K562 (cell line): ENCODE results near the gene RAB6A. TPM values are rescaled to one million over a fixed set of nuclear protein-coding genes. Genes with fewer than 3 reads are reported as not detected.

Experiments
- ATAC-seq: fragments of 200-7000 bp; cut with Tn5 transposase; 3 replicates; pipeline ENCODE4 v1.9.1; 2020; ENCODE audit warnings: moderate library complexity
- BruUV-seq: library from RNA; stranded (reverse); fragments of 400-500 nt; replicated peaks from 2 replicates; lab custom pipeline; 2021; lab: Mats Ljungman, UMichigan
- CTCF ChIA-PET: fragments of 300-600 bp; formaldehyde crosslinking; extraction: SDS; loops from one replicate; lab custom pipeline; 2021; ENCODE audit warnings: low intra/inter-chr PET ratio; lab: Yijun Ruan, JAX
- POLR2A ChIA-PET: fragments of 300-600, 350-650 bp; sonication (Branson Sonifier 250); formaldehyde crosslinking; extraction: SDS; loops from one replicate; lab custom pipeline; 2021; ENCODE audit warnings: antibody characterized with exemption, inconsistent platforms; lab: Yijun Ruan, JAX
- DNase-seq, 4 experiments: peaks; one replicate each; pipeline versions ENCODE4 v3.0.0 to v3.0.0-alpha.2; 2011 to 2018; ENCODE audit warnings: low spot score in 3 of 4, mixed read lengths in 3 of 4; ENCODE audit errors: extremely low read depth in 1 of 4
- FAIRE-seq: peaks from 2 replicates; lab custom pipeline; 2011; peaks lifted over from hg19 to GRCh38; lab: Jason Lieb, UNC
- H2AFZ ChIP-seq: 2 replicates; pipeline ENCODE4 v1.6.0; 2011; ENCODE audit warnings: low read depth, low read length, control low read depth, inconsistent platforms
- H3K27ac ChIP-seq: fragments of 200-600 bp; 3 replicates; pipeline ENCODE4 v1.8.0; 2011; ENCODE audit warnings: low read depth, mild to moderate bottlenecking, control low read depth, inconsistent platforms, low read length, moderate library complexity, mixed read lengths; ENCODE audit errors: extremely low read depth
- H3K27me3 ChIP-seq, 2 experiments: fragments of 300-600 bp in 1 of 2; 2 replicates in 1 of 2; 3 replicates in 1 of 2; pipeline versions ENCODE4 v1.6.0 to v1.8.0; 2011; ENCODE audit warnings: inconsistent platforms in 2 of 2, low read length in 2 of 2, mild to moderate bottlenecking in 1 of 2, mixed read lengths in 1 of 2, moderate library complexity in 1 of 2; ENCODE audit not compliant: control insufficient read depth in 2 of 2, insufficient read depth in 2 of 2
- H3K36me3 ChIP-seq: fragments of 300-600 bp; 3 replicates; pipeline ENCODE4 v1.8.0; 2011; ENCODE audit warnings: mild to moderate bottlenecking, low read length, inconsistent platforms; ENCODE audit not compliant: control insufficient read depth, insufficient read depth
- H3K4me1 ChIP-seq, 2 experiments: fragments of 200-600 bp in 1 of 2; replicated peaks in 1 of 2; 2 replicates in 1 of 2; 3 replicates in 1 of 2; pipeline versions ENCODE4 v1.5.1 to v1.8.0; 2011; ENCODE audit warnings: inconsistent platforms in 2 of 2, low read length in 2 of 2, mild to moderate bottlenecking in 1 of 2, mixed read lengths in 1 of 2, moderate library complexity in 1 of 2; ENCODE audit not compliant: control insufficient read depth in 2 of 2, insufficient read depth in 2 of 2
- H3K4me2 ChIP-seq: 2 replicates; pipeline ENCODE4 v1.6.1; 2011; ENCODE audit warnings: low read length, control low read depth, inconsistent platforms, mixed read lengths; ENCODE audit not compliant: insufficient read depth
- H3K4me3 ChIP-seq: fragments of 200-600 bp; sonication (generic), shearing (Covaris generic); 2 replicates; pipeline ENCODE4 v1.5.1; 2016; ENCODE audit warnings: control low read depth, inconsistent platforms
- H3K79me2 ChIP-seq: fragments of 200-600 bp; 3 replicates; pipeline ENCODE4 v1.8.0; 2011; ENCODE audit warnings: low read length, inconsistent platforms; ENCODE audit not compliant: control insufficient read depth, insufficient read depth
- H3K9ac ChIP-seq, 2 experiments: 2 replicates each; pipeline versions ENCODE4 v1.6.0 to v1.6.1; 2011; ENCODE audit warnings: low read depth in 2 of 2, low read length in 2 of 2, control low read depth in 1 of 2, inconsistent platforms in 1 of 2, mild to moderate bottlenecking in 1 of 2, mixed read lengths in 1 of 2; ENCODE audit not compliant: insufficient read depth in 1 of 2
- H3K9me1 ChIP-seq: one replicate; pipeline ENCODE4 v1.6.0; 2011; ENCODE audit warnings: inconsistent platforms, mild to moderate bottlenecking, low read length, moderate library complexity; ENCODE audit not compliant: control insufficient read depth, insufficient read depth
- H3K9me3 ChIP-seq: replicated peaks from 2 replicates; pipeline ENCODE4 v1.5.1; 2011; ENCODE audit warnings: low read depth, low read length, inconsistent platforms; ENCODE audit not compliant: control insufficient read depth, insufficient read depth
- H4K20me1 ChIP-seq: replicated peaks from 2 replicates; pipeline ENCODE4 v1.6.1; 2011; ENCODE audit warnings: low read length, inconsistent platforms, mixed read lengths; ENCODE audit not compliant: control insufficient read depth, insufficient read depth
- ARID1B ChIP-seq: fragments of 450-650 bp; IDR thresholded peaks from 2 replicates; pipeline ENCODE4 v1.6.1; 2016; ENCODE audit warnings: antibody characterized with exemption, mild to moderate bottlenecking, inconsistent platforms
- ARNT ChIP-seq, 2 experiments: fragments of 450-650 bp; IDR thresholded peaks; 2 replicates each; pipeline ENCODE4 v1.6.1; 2016; ENCODE audit warnings: mild to moderate bottlenecking in 1 of 2
- BCL6 ChIP-seq: fragments of 250-450 bp; sonication (Bioruptor Pico); IDR thresholded peaks from 2 replicates; pipeline ENCODE4 v1.4.0; 2020
- CEBPG ChIP-seq, 3 experiments: fragments of 200-800 bp in 1 of 3; sonication (Bioruptor generic) in 1 of 3; sonication (generic) in 1 of 3; formaldehyde crosslinking in 1 of 3; IDR thresholded peaks in 2 of 3; conservative IDR thresholded peaks in 1 of 3; 2 replicates each; pipeline versions ENCODE4 v1.6.1 to v1.8.0; 2016 to 2022; ENCODE audit warnings: missing compliant biosample characterization in 2 of 3, missing genetic modification characterization in 2 of 3, mild to moderate bottlenecking in 1 of 3, missing genetic modification reagents in 1 of 3
- ERF ChIP-seq: fragments of 450-650 bp; formaldehyde crosslinking; IDR thresholded peaks from 2 replicates; pipeline ENCODE4 v1.4.0; 2020; ENCODE audit warnings: mild to moderate bottlenecking, mixed read lengths
- HDAC2 ChIP-seq: fragments of 450-650 bp; IDR thresholded peaks from 2 replicates; pipeline ENCODE4 v1.6.1; 2016; ENCODE audit warnings: mild to moderate bottlenecking
- ID3 ChIP-seq, 2 experiments: fragments of 250-450 bp in 1 of 2; fragments of 450-650 bp in 1 of 2; sonication (Bioruptor Pico) in 1 of 2; IDR thresholded peaks; 2 replicates each; pipeline versions ENCODE4 v1.6.1 to v1.8.0; 2016 to 2021; ENCODE audit warnings: mild to moderate bottlenecking in 2 of 2, moderate library complexity in 2 of 2, missing compliant biosample characterization in 1 of 2, missing genetic modification characterization in 1 of 2
- POLR3A ChIP-seq: IDR thresholded peaks from 2 replicates; pipeline ENCODE4 v1.6.1; 2011; ENCODE audit warnings: borderline replicate concordance, mild to moderate bottlenecking, moderate library complexity; ENCODE audit not compliant: insufficient read length, insufficient read depth; ENCODE audit errors: extremely low read depth
- RUNX1 ChIP-seq: sonication (generic); IDR thresholded peaks from 2 replicates; pipeline ENCODE4 v1.6.1; 2016; ENCODE audit warnings: antibody characterized with exemption, low read depth
- SETDB1 ChIP-seq: IDR thresholded peaks from one replicate; pipeline ENCODE4 v1.6.1; 2012; ENCODE audit warnings: low read length, control low read depth, inconsistent platforms
- SMAD3 ChIP-seq: fragments of 450-650 bp; formaldehyde crosslinking; conservative IDR thresholded peaks from 2 replicates; pipeline ENCODE4 v1.4.0; 2020; ENCODE audit warnings: mild to moderate bottlenecking
- TAL1 ChIP-seq: fragments of 450-650 bp; IDR thresholded peaks from 2 replicates; pipeline ENCODE4 v1.6.1; 2016; ENCODE audit warnings: mild to moderate bottlenecking
- ZNF146 ChIP-seq: IDR thresholded peaks from one replicate; pipeline ENCODE4 v1.6.1; 2018; ENCODE audit warnings: missing compliant biosample characterization; ENCODE audit not compliant: unreplicated experiment
- ZNF318 ChIP-seq, 2 experiments: fragments of 450-650 bp; IDR thresholded peaks; 2 replicates each; pipeline ENCODE4 v1.6.1; 2016; ENCODE audit warnings: mild to moderate bottlenecking in 2 of 2, borderline replicate concordance in 1 of 2, low read depth in 1 of 2, moderate library complexity in 1 of 2
- ZNF586 ChIP-seq: fragments of 450-650 bp; formaldehyde crosslinking; conservative IDR thresholded peaks from 2 replicates; pipeline ENCODE4 v1.4.0; 2020; ENCODE audit warnings: mild to moderate bottlenecking, moderate library complexity
- WGBS: fragments of 100-300 bp; shearing (Covaris generic); methylation state at CpG from one replicate; pipeline ENCODE4 v1.1.6; 2016; ENCODE audit warnings: low coverage, mixed read lengths; ENCODE audit not compliant: insufficient coverage; ENCODE audit errors: missing lambda C conversion rate; 5-methylcytosine and 5-hydroxymethylcytosine counted together
- in situ Hi-C: fragments of 300-500 bp; cut with MboI; formaldehyde crosslinking; loops from 4 replicates; pipeline ENCODE4 v1.15.0; 2018; ENCODE audit warnings: inconsistent platforms, mixed read lengths
- intact Hi-C: fragments of 100-400 bp; cut with micrococcal nuclease; formaldehyde crosslinking; loops from 2 replicates; pipeline ENCODE4 v1.14.2; 2022
- polyA plus RNA-seq, 8 experiments: library from polyadenylated mRNA; depleted of rRNA in 4 of 8; stranded (reverse) in 5 of 8; unstranded in 3 of 8; fragments of >200 nt; fragmentation: Nextera tagmentation in 2 of 8; fragmentation: Illumina TruSeq in 1 of 8; extraction: Ambion mirVana in 2 of 8; extraction: Trizol in 1 of 8; gene quantifications; 2 replicates each; pipeline versions ENCODE4 v1.2.1 to v1.2.3, GENCODE V29; 2011 to 2014; ENCODE audit warnings: inconsistent platforms in 1 of 8, missing spikeins in 1 of 8
- total RNA-seq, 7 experiments: library from RNA; depleted of rRNA in 6 of 7; stranded (reverse); fragments of >200 nt in 6 of 7; fragmentation: Illumina TruSeq in 2 of 7; extraction: Trizol in 2 of 7; gene quantifications; 2 replicates each; pipeline versions ENCODE4 v1.2.1 to v1.2.3, GENCODE V29; 2011 to 2021; ENCODE audit warnings: low replicate concordance in 1 of 7

Gene RAB6A
- total and polyA plus RNA-seq, 9 of the 15 experiments (the other 6 are each of a cell fraction or from before 2014, with no cell fraction given), result 14.0 to 95.3 (median 45.4) TPM

- DNase-seq, result no peak
- TF ChIP-seq RUNX1 (no peak), CEBPG (CRISPR knock-in tag; IDR thresholded peaks at IDR 0.05) (peak; percentile 39; the same call in 1 of the 2 replicates), CEBPG (tag; conservative IDR thresholded peaks at IDR 0.05 in 1 of 2, IDR thresholded peaks at IDR 0.05 in 1 of 2) (peak in 1 of 2 experiments; percentile 29; a peak in 1 of 4 replicates), ZNF586 (CRISPR knock-in tag) (no peak), BCL6 (no peak), HDAC2 (no peak), ZNF146 (CRISPR knock-in tag) (no peak), TAL1 (0 out of 2 replicates have a peak, but pooled peaks have one; percentile 12), SETDB1 (no peak), POLR3A (no peak), ARNT (IDR thresholded peaks at IDR 0.05) (no peak), ID3 (CRISPR knock-in tag; IDR thresholded peaks at IDR 0.05) (no peak), ID3 (tag; IDR thresholded peaks at IDR 0.05) (no peak), ZNF318 (IDR thresholded peaks at IDR 0.05; ENCODE audit: borderline replicate concordance in 1 of 2, low read depth in 1 of 2) (no peak), ERF (no peak), SMAD3 (no peak), ARID1B (peak; percentile 38; the same call in 1 of the 2 replicates)
Measured at GRCh38 chr11:73667891-73668290, 93.0 kb downstream of the RAB6A start.

More at GRCh38 chr11:73667891-73668290, 93.0 kb downstream of the RAB6A start:
- BruUV-seq, result no TSS peak
- POLR2A ChIA-PET, result no interaction called here
- in situ Hi-C loops (no loop called here), intact Hi-C loops (no loop called here)
- Histone ChIP-seq H3K4me1 (no peaks in the 10 kb centered on the region), H3K36me3 (no peaks in the 10 kb centered on the region), H3K9me1 (no peaks in the 10 kb centered on the region), H3K4me2 (no peak overlapping the region), H3K4me3 (no peak overlapping the region), H2AFZ (no peak overlapping the region), H3K27me3 (no peaks in the 10 kb centered on the region), H3K27ac (no peak overlapping the region), H3K79me2 (no peaks in the 10 kb centered on the region), H3K9ac (no peak overlapping the region), H3K9me3 (no peaks in the 10 kb centered on the region), H4K20me1 (no peaks in the 10 kb centered on the region)
- WGBS, result 6% methylated on average over 1 of the region's 1 CpG
- ATAC-seq (no peak), FAIRE-seq (no peak)
- CTCF ChIA-PET, result no interaction called here
